Ureter (tissue), 1 donor: ENCODE data around the gene LRRC1. TPM values are rescaled to one million over a fixed set of nuclear protein-coding genes. Genes with fewer than 3 reads are reported as not detected.
A peak's percentile ranks its signal among the peaks of the same experiment; 100 is the strongest.

Source experiments
- DNase-seq: peaks from one replicate; pipeline ENCODE4 v3.0.0-alpha.2; 2020; ENCODE audit warnings: low spot score
- total RNA-seq: library from RNA; stranded (reverse); gene quantifications from one replicate; pipeline ENCODE4 v1.2.4, GENCODE V29; 2023
- donor health status: DM: yes; HTN: yes; CAD: no.

LRRC1 gene
- total RNA-seq, 1 donor from 2014 or later: 46.9 TPM

- no peak for DNase-seq
Observed at GRCh38 chr6:53846250-53846649, 51.4 kb downstream of the LRRC1 start.

GRCh38 chr6:53847796-53848314, 53.0 kb downstream of the LRRC1 start:
- no peak for DNase-seq

GRCh38 chr6:53850527-53850926, 55.7 kb downstream of the LRRC1 start:
- no peak for DNase-seq

- DNase-seq: no peak
Observed at GRCh38 chr6:53851561-53851960, 56.8 kb downstream of the LRRC1 start.

- DNase-seq: no peak
Observed at GRCh38 chr6:53852805-53853204, 58.0 kb downstream of the LRRC1 start.

GRCh38 chr6:53854843-53855567, 60.2 kb downstream of the LRRC1 start:
- DNase-seq: no peak

- DNase-seq: no peak
Observed at GRCh38 chr6:53855940-53856339, 61.1 kb downstream of the LRRC1 start.

- no peak for DNase-seq
Observed at GRCh38 chr6:53857318-53858094, 62.7 kb downstream of the LRRC1 start.

GRCh38 chr6:53858196-53858595, 63.4 kb downstream of the LRRC1 start:
- DNase-seq: no peak

- DNase-seq: no peak
Observed at GRCh38 chr6:53858913-53859312, 64.1 kb downstream of the LRRC1 start.

GRCh38 chr6:53860511-53860910, 65.7 kb downstream of the LRRC1 start:
- DNase-seq: no peak

- no peak for DNase-seq
Observed at GRCh38 chr6:53861518-53861917, 66.7 kb downstream of the LRRC1 start.

GRCh38 chr6:53862662-53863462, 68.1 kb downstream of the LRRC1 start:
- DNase-seq: no peak

- DNase-seq: no peak
Observed at GRCh38 chr6:53864781-53865180, 70.0 kb downstream of the LRRC1 start.

- DNase-seq: no peak
Observed at GRCh38 chr6:53866226-53866625, 71.4 kb downstream of the LRRC1 start.

GRCh38 chr6:53868626-53869025, 73.8 kb downstream of the LRRC1 start:
- DNase-seq: no peak

- peak; percentile 57 for DNase-seq
Observed at GRCh38 chr6:53869964-53870363, 75.2 kb downstream of the LRRC1 start.

- DNase-seq: no peak
Observed at GRCh38 chr6:53873922-53874321, 79.1 kb downstream of the LRRC1 start.

- no peak for DNase-seq
Observed at GRCh38 chr6:53874964-53875363, 80.2 kb downstream of the LRRC1 start.

- no peak for DNase-seq
Observed at GRCh38 chr6:53877151-53877550, 82.3 kb downstream of the LRRC1 start.

- no peak for DNase-seq
Observed at GRCh38 chr6:53878808-53879207, 84.0 kb downstream of the LRRC1 start.

GRCh38 chr6:53879608-53880007, 84.8 kb downstream of the LRRC1 start:
- no peak for DNase-seq
